K562 treated with DMSO at 1 percent for 4 hours (cell line): ENCODE results near the gene SFT2D3. TPM values are rescaled to one million over a fixed set of nuclear protein-coding genes. Genes with fewer than 3 reads are reported as not detected.

Experiments
- total RNA-seq: library from RNA; unstranded; fragments of 300-600 nt; gene quantifications from 2 replicates; pipeline ENCODE4 v1.2.3, GENCODE V29; 2022; ENCODE audit not compliant: insufficient read depth

Gene SFT2D3, protein sequence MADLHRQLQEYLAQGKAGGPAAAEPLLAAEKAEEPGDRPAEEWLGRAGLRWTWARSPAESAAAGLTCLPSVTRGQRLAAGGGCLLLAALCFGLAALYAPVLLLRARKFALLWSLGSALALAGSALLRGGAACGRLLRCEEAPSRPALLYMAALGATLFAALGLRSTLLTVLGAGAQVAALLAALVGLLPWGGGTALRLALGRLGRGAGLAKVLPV
- total RNA-seq, result 10.2 and 11.3 TPM in 2 replicates

DNA sequence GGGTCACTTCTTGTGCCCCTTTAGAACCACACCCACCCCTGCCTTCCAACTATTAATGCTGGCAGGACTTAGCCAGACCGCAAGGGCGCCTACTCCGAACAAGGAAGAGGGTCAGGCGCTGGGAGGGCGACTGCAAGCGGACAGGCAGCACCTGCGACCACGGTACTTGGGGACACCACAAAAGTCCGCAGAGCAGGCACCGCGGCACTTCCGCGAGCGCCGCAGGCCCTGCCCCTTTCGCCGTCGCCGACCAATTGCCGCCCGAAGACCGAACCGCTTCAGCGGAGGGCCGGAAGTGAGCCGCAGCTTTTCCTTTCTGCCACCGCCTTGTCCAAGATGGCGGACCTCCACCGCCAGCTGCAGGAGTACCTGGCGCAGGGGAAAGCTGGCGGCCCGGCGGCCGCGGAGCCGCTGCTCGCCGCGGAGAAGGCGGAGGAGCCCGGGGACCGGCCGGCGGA lies at the start of gene SFT2D3:
SFT2D3 (plus strand) TSS at position 305 of the 458 bp plus-strand sequence; CDS start at position 337, 32 bp downstream.

DNA sequence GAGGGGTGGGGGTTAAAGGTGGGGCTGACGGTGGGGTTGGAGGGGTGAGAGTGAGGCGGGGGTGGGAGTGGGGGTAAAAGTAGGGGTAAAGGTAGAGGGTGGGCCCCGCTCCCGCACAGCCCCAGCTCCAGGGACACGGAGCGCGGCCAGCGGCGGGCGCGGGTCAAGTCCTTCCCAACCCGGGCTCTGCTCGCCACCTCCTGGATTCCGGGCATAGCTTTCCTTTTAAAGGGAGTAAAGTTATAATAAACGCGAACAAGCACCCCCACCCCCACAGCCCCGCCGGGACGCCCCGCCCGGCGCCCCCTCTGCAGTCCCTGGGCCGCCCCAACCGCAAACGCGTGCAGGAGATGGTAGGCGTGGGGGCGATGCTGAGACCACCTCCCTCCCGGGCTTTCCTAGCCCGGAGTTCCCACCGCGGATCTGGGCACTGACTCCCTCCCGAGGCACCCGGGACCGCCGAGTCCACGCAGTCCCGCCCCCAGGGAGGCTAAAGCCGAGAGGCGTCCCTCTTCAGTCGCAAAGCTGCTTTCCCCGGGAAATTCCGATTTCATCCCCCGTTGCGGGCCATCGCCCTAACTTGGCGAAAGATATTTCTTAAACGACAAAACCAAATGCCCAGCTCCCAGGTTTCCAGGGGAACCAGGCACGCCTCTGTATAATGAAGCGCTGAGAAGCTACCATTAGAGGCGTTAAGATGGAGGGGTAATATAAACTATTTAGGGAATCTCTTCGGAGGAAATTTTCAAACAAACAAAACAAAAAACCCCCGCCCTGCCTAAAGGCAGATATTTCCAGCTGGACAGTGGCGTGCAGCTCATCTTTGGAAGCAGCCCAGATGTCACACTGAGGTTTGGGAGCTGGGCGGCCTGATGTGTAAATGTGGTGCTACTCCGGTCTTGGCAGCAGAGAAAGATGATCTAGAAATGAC lies 25.7 kb upstream of the SFT2D3 start, which contains the start of gene LIMS2:
LIMS2 (minus strand) TSS at position 200 of the 931 bp plus-strand sequence. CDS start 506 bp downstream, outside the sequence.

Other genes with a start within 250 kb of the SFT2D3 start
- 29.4 and 32.5 TPM in 2 replicates for gene IWS1, start 175.0 kb upstream of the SFT2D3 start, total RNA-seq
- gene MYO7B, start 165.8 kb upstream of the SFT2D3 start, total RNA-seq, result not detected in 2 replicates
- gene GPR17, start 55.3 kb upstream of the SFT2D3 start, total RNA-seq, result not detected in 2 replicates
- gene LIMS2, start 26.0 kb upstream of the SFT2D3 start, total RNA-seq, result not detected in 2 replicates
- gene WDR33, start 109.7 kb downstream of the SFT2D3 start, total RNA-seq, result 15.9 and 17.0 TPM in 2 replicates
- 19.9 and 22.4 TPM in 2 replicates for gene POLR2D, start 156.7 kb downstream of the SFT2D3 start, total RNA-seq
- 7.4 and 8.9 TPM in 2 replicates for gene AMMECR1L, start 184.5 kb downstream of the SFT2D3 start, total RNA-seq